Neuron (in vitro differentiated cells): Measurements from ENCODE around the gene GRAMD4.

Source experiments
- H2AFZ ChIP-seq: one replicate; pipeline ENCODE4 v1.6.1; 2013; ENCODE audit warnings: low read depth, mild to moderate bottlenecking, inconsistent platforms, low read length, moderate library complexity
- H3K27me3 ChIP-seq: one replicate; pipeline ENCODE4 v1.6.1; 2013; ENCODE audit warnings: low read length; ENCODE audit not compliant: insufficient read depth
- H3K36me3 ChIP-seq: one replicate; pipeline ENCODE4 v1.6.1; 2013; ENCODE audit warnings: low read length; ENCODE audit not compliant: insufficient read depth
- H3K4me1 ChIP-seq: one replicate; pipeline ENCODE4 v1.6.1; 2013; ENCODE audit warnings: low read length; ENCODE audit not compliant: insufficient read depth
- H3K4me3 ChIP-seq: 2 replicates; pipeline ENCODE4 v1.5.1; 2013; ENCODE audit warnings: mild to moderate bottlenecking, low read length, moderate library complexity
- H3K9me3 ChIP-seq: one replicate; pipeline ENCODE4 v1.6.1; 2013; ENCODE audit warnings: low read length

GRAMD4 gene

DNA sequence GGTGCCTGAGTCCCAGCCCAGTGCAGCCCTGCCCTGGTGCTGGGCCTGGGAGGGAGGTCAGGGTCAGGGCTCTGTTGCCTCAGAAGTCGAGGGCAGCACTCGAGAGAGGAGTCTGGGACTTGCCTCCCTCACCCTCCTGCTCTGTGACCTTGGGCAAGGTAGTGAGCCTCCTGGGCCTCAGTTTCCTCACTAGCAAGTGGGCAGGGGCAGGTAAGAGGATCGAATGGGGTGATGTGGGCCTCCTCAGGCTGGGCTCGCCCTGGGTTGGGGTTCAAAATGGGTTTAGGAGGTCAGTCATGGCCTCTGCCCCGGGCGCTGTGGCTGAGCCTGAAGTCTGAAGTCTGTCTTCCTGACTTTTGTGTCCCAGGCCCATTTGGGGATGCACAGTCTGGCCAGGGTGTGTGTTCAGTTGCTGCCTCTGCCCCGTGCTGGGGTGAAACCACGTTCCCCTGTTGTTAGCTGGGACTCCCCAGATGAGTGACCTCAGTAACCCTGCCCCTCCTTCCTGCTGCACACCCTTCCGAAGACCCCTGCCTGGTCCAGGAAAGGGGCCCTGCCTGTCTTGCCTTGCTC lies 41.8 kb upstream of the GRAMD4 start:
- Histone ChIP-seq H3K36me3 (no peaks in the 10 kb centered on the region), H2AFZ (no peak overlapping the region), H3K27me3 (no peaks in the 10 kb centered on the region), H3K4me3 (peak overlapping the region; percentile 62), H3K9me3 (peaks cover 4% of the 10 kb centered on the region), H3K4me1 (peaks cover 19% of the 10 kb centered on the region)

GRCh38 chr22:46578824-46579561 lies 41.2 kb upstream of the GRAMD4 start:
- H3K27me3 ChIP-seq, result no peaks in the 10 kb centered on the region
- H2AFZ ChIP-seq, result no peak overlapping the region
- no peaks in the 10 kb centered on the region for H3K36me3 ChIP-seq
- peaks cover 4% of the 10 kb centered on the region for H3K9me3 ChIP-seq
- H3K4me3 ChIP-seq, result no peak overlapping the region
- H3K4me1 ChIP-seq, result peaks cover 20% of the 10 kb centered on the region

GRCh38 chr22:46579751-46580449 lies 40.3 kb upstream of the GRAMD4 start:
- no peak overlapping the region for H2AFZ ChIP-seq
- peaks cover 4% of the 10 kb centered on the region for H3K9me3 ChIP-seq
- no peaks in the 10 kb centered on the region for H3K27me3 ChIP-seq
- H3K36me3 ChIP-seq, result no peaks in the 10 kb centered on the region
- H3K4me1 ChIP-seq, result peaks cover 29% of the 10 kb centered on the region
- H3K4me3 ChIP-seq, result no peak overlapping the region

GRCh38 chr22:46580940-46581537 lies 39.1 kb upstream of the GRAMD4 start:
- Histone ChIP-seq H3K9me3 (peaks cover 4% of the 10 kb centered on the region), H3K4me1 (peaks cover 30% of the 10 kb centered on the region), H2AFZ (no peak overlapping the region), H3K4me3 (no peak overlapping the region), H3K27me3 (no peaks in the 10 kb centered on the region), H3K36me3 (no peaks in the 10 kb centered on the region)

DNA sequence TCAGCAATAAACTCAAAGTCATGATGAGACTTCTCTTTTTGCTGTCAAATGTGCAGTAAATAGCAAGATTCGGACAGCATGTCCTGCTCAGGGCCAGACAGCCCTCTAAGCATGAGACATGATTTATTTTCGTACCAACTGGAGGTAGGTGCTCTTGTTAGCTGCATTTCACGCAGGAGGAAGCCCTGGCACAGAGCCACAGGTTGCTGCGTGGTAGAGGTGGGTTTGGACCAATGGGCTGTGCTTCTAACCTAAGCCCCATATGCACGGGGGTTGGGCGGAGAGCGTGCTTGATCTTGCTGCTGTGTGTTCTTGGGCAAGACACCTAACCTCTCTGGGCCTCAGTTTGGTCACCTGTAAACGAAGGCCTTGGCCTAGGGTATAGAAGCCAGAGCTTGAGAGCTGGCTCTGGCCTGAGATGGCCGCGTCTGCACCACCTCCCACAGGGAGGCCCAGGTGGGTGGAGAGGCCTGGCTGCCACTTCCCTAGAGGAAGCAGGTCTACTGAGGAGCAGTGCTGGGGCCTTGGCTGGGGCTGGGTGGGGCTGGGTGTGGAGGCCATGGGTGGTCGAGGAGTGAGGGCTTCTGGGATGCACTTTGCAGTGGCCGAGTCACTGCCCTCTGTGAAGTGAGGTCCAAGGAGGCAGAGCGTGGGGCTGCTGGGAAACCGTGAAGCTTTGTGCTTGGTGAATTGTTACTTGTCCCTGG lies 38.5 kb upstream of the GRAMD4 start:
- Histone ChIP-seq H3K27me3 (no peaks in the 10 kb centered on the region), H3K4me1 (peaks cover 30% of the 10 kb centered on the region), H3K4me3 (no peak overlapping the region), H2AFZ (no peak overlapping the region), H3K9me3 (peaks cover 4% of the 10 kb centered on the region), H3K36me3 (no peaks in the 10 kb centered on the region)

DNA sequence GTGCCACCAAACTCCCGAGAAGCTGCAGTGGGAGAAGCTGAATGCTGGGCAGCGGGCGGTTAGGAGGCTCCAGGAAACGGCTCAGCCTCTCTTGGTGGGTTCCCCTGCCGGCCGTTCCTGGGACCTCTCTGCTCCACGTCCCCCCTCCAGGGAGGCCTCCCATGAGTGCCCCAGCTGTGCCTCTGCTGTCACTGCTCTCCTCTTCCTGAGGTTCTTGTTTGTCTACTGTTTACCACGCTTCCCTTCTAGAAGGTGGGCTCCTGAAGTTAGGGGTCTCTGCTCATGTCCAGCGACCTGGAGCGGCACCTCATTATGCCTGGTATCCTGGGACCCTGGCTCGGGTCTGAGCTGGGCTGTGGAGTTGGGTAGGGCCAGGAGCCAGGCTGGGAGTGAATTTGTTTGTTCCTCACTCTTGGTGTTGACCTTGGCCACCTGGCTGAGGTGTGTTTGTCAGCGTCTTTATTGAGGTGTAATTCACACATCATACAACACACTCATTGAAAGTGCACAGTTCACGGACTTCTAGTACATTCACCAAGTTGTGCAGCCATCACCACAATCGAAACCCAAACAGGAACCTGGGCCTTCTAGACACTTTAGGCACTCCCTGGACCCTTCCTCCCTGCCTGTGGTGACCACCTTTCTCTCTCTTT lies 37.8 kb upstream of the GRAMD4 start:
- Histone ChIP-seq H3K36me3 (no peaks in the 10 kb centered on the region), H2AFZ (no peak overlapping the region), H3K4me3 (no peak overlapping the region), H3K4me1 (peaks cover 30% of the 10 kb centered on the region), H3K9me3 (peaks cover 4% of the 10 kb centered on the region), H3K27me3 (no peaks in the 10 kb centered on the region)

GRCh38 chr22:46583571-46583970 lies 36.6 kb upstream of the GRAMD4 start:
- H3K36me3 ChIP-seq, result no peaks in the 10 kb centered on the region
- H3K4me3 ChIP-seq, result no peak overlapping the region
- H3K9me3 ChIP-seq, result peaks cover 4% of the 10 kb centered on the region
- peaks cover 19% of the 10 kb centered on the region for H3K4me1 ChIP-seq
- H3K27me3 ChIP-seq, result no peaks in the 10 kb centered on the region
- no peak overlapping the region for H2AFZ ChIP-seq

GRCh38 chr22:46584081-46584921 lies 35.9 kb upstream of the GRAMD4 start:
- peaks cover 14% of the 10 kb centered on the region for H3K4me1 ChIP-seq
- H2AFZ ChIP-seq, result no peak overlapping the region
- H3K27me3 ChIP-seq, result no peaks in the 10 kb centered on the region
- peaks cover 4% of the 10 kb centered on the region for H3K9me3 ChIP-seq
- H3K4me3 ChIP-seq, result no peak overlapping the region
- no peaks in the 10 kb centered on the region for H3K36me3 ChIP-seq

DNA sequence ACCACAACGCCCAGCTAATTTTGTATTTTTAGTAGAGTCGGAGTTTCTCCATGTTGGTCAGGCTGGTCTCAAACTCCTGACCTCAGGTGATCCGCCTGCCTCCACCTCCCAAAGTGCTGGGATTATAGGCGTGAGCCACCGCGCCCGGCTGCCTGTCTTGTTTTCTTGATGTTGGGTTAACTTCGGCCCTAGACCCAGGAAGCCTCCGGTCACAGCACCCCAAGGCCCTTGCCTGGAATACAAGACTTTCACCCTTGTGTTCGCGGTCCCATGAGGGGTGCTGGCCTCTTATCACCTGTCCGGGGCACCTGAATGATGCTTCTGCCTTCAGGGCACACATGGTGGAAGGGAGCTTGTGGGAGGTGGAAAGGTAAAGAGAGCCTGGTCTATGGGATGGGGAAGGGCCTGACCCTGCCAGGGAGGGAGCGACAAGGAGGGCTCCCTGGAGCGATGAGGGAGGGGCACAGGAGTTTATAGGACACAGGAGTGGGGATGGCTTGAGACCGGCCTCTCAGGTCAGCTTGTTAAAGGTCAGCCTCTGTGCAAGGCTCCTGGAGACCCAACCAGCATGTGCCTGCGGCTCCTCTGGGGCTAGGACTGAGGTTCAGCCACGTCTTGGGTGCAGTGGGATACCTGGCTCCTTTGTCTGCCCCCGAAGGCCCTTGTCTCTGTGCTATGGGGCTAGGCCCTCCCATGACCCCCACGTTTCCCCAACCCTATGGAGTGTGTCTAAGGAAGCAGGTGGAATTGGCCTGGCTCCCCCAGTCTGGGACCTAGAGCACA lies 34.7 kb upstream of the GRAMD4 start:
- Histone ChIP-seq H2AFZ (no peak overlapping the region), H3K4me3 (no peak overlapping the region), H3K36me3 (no peaks in the 10 kb centered on the region), H3K4me1 (peaks cover 10% of the 10 kb centered on the region), H3K27me3 (no peaks in the 10 kb centered on the region), H3K9me3 (peaks cover 4% of the 10 kb centered on the region)

DNA sequence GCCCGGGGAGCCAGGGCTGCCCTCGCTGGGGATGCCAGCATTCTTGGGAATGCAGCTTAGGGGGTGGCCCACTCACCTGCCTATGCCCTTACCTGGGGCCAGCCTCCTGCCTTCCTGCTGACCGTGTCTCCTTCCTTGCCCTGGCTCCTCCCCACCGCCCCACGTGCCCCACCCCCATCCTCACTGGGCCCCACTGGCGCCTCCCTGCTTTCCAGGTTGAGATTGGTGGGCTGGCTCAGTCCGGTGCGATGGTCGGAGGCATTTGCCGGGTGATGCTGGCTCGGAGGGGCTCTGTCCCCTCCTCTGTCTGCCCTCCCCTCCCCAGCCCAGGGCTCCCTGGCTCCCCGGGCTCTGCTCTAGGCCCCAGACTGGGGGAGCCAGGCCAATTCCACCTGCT lies 34.1 kb upstream of the GRAMD4 start:
- H3K27me3 ChIP-seq, result no peaks in the 10 kb centered on the region
- no peak overlapping the region for H3K4me3 ChIP-seq
- peaks cover 4% of the 10 kb centered on the region for H3K9me3 ChIP-seq
- no peak overlapping the region for H2AFZ ChIP-seq
- H3K4me1 ChIP-seq, result peaks cover 10% of the 10 kb centered on the region
- no peaks in the 10 kb centered on the region for H3K36me3 ChIP-seq

DNA sequence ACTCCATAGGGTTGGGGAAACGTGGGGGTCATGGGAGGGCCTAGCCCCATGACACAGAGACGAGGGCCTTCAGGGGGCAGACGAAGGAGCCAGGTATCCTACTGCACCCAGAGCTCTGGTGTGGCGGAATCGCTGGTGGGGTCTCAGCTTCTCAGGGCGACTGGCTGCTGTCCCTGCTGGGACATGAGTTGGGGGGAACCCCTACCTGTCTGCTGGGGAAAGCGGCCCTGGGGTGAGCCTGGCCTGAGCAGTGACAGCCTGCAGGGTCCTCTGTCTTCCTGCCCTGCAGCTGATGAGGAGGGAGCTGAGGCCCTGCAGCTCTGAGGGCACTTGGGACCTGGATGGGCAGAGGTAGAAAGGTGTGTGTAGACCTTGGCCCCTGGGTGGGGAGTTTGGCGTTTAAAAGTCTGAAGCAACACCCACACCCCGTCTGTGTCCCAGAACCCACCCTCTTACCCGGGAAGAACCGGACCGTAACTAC lies 33.6 kb upstream of the GRAMD4 start:
- Histone ChIP-seq H2AFZ (no peak overlapping the region), H3K4me3 (no peak overlapping the region), H3K27me3 (no peaks in the 10 kb centered on the region), H3K9me3 (peaks cover 4% of the 10 kb centered on the region), H3K4me1 (peaks cover 10% of the 10 kb centered on the region), H3K36me3 (no peaks in the 10 kb centered on the region)
